ENCODE results near the gene PICK1.
"Not testable (repeated sequence)": the region's sequence is repeated elsewhere in the genome, so short reads cannot be mapped to it uniquely, and the experiment has no call there.

The PICK1 gene

GRCh38 chr22:38030311-38031133 lies 26.7 kb upstream of the PICK1 start:
- DNase-seq (ENCODE audit: extremely low read depth in 1 of 2, low read depth in 1 of 2): no peak

GRCh38 chr22:38031491-38031890 lies 25.7 kb upstream of the PICK1 start:
- DNase-seq (ENCODE audit: extremely low read depth in 1 of 2, low read depth in 1 of 2): no peak

DNA sequence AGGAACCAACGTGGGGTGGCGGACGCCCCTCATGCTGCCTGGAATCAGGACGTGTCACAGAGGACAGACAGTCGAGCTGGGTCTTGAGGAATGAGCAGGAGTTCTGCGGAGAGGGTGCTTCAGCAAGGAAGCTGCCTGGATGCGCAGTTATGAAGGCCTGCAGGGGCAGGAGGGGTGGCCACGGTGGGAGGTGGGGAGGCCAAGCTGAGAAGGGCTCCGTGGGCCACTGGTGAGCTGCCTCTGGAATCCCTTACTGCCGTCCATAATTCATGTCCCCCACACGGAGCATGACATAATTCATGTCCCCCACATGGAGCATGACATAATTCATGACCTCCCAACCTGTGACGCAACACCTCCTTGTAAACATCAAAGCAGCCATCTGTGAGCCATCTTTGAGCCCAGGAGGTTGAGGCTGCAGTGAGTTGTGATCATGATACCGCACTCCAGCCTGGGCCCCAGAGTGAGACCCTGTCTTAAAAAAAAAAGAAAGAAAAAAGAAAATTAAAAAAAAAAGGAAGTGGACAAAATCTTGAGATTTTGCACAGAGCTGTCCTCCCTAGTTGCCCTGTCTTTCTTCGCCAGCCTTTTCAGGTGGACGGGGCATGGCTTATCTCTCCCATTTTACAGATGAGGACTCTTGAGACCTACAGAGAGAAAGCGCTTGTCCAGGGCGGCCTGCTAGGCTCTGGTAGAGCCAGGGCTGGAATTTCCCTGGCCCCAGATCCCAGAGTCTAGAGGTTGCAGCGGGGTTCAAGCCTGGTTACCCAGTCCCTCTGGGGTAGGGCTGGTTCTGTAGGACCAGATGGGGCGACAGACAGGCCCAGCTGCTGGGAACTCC lies 24.3 kb upstream of the PICK1 start:
- DNase-seq (ENCODE audit: extremely low read depth in 1 of 2, low read depth in 1 of 2): no peak

DNA sequence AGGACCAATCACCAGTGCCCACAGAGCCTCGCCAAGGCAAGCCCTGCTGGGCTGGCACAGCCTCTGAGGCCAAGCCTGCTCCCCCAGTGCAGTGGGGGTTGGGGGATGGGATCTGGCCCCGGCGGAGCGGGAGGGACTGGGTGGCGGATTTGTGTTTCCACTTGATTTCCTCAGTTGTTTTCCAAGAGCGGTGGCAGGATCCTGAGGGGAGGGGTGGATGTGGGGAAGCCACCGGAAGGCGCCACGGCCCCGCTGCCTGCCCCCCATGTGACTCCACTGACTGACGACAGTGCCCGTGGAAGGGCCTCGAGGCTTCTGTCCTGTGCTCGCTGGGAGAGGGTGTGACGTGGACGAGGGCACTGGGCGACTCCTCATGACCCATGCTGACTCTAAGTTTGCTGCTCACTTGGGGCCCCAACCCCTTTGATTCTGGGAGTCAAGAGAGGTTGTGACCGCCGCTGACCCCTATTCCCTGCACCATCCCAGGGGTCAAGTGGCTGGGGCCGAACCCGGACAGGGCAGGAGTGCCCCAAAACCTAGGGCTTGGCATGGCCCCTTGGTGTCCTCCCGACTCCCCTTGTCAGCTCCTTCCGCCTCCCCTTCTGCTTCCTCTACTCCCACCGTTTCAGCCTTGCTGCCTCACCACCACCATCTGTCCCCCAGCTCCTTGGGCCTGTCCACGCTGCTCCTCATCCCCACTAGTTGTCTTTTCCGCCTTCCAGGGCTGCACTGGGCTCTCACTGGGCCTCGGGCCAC lies 23.5 kb upstream of the PICK1 start:
- DNase-seq (ENCODE audit: extremely low read depth in 1 of 2, low read depth in 1 of 2): no peak

DNA sequence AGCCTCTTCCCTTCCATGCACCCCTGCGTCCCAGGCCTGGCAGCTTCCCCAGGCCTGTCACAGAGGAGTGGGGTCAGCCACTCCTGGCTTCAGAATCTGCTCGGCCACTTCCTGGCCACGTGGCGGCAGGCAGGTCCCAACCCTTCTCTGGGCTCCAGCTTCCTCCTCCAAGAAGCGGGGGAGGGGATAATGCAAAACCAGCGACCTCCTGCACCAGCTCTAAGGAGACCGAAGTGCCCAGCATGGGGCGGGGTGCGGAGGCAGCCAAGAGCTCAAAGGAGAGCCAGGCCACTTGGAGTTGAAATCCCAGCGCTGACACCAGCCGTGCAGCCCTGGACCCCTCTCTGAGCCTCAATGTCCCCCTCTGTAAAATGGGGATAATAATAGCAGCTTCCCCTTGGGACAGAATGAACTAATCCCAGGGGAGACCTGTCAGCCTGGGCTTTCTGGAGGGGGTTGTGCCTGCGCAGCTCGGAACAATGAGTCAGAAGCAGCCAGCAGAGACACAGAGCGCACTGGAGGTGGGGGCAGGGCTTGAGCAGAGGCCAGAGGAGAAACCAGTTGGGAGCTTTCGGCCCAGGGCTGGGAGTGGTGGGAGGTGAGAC lies 22.8 kb upstream of the PICK1 start:
- no peak for DNase-seq (ENCODE audit: extremely low read depth in 1 of 2, low read depth in 1 of 2)

GRCh38 chr22:38034884-38035529 lies 22.2 kb upstream of the PICK1 start:
- no peak for DNase-seq (ENCODE audit: extremely low read depth in 1 of 2, low read depth in 1 of 2)

DNA sequence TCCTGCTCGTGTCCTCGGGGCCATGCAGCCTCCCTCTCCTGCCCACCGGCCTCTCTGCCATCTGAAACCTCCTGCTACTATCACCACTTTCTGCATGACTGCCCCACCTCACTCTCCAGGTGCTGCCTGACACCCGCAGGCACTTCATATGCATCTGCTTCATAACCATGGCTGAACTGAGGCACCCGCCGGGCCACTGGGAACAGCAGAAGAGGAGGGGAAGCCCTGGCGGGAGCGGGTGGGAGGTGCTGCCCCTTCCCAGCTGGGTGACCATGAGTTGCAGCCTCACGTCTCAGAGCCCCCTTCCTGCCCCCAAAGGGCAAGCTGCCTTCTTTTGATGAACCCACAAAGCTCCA lies 21.7 kb upstream of the PICK1 start:
- DNase-seq (ENCODE audit: extremely low read depth in 1 of 2, low read depth in 1 of 2): no peak

DNA sequence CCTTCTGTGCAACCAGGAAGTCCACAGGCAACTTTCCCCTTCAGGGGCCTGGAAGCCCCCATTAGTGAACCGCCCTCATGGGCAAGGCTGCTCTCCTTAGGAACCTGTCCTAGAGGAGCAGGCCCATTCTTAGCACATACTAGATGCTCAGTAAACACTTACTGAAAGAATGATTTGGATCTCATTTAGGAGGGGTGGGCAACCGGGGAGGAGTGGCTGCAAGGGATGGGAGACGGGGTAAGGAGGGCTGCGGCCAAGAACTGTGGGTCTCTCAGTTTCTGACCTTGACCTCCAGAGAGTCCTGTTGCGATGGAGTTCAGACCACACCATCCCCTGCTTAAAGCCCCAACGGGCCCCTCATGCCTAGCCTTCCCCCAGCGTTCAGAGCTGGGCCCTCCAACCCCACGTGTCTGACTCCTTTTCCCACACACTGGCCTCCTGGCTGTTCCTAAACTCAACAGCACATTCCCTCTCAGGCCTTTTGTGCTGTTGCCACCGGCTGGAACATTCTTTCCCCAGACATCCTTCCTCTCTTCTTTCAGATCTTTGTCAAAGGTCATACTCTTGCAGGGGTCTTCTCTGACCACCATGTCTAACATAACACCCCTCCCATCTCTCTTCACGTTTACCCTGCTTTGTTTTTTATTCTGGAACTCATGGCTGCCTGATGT lies 20.7 kb upstream of the PICK1 start:
- no peak for DNase-seq (ENCODE audit: extremely low read depth in 1 of 2, low read depth in 1 of 2)

GRCh38 chr22:38037367-38038150 lies 19.6 kb upstream of the PICK1 start:
- DNase-seq (ENCODE audit: extremely low read depth in 1 of 2, low read depth in 1 of 2): not testable (repeated sequence)

DNA sequence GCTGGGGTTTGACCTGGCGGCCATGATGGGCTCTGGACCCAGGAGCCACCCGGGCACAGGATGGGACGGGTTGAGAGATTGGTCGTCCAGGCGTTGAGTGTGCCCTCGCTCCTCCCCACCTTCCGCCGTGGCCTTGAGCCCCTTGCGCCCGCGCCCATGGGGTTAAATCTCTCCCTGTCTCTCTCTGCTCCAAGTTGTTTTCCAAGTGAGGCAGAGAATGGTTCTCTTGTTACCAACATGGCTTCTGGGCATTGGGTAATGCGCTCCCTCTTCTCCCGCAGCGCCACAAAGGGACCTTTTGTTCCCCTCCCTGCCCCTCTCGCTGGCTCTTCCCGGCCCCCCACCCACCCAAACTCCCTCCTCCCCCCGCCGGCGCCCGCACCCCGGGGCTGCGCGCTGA lies 18.8 kb upstream of the PICK1 start:
- DNase-seq (ENCODE audit: extremely low read depth in 1 of 2, low read depth in 1 of 2): no peak

DNA sequence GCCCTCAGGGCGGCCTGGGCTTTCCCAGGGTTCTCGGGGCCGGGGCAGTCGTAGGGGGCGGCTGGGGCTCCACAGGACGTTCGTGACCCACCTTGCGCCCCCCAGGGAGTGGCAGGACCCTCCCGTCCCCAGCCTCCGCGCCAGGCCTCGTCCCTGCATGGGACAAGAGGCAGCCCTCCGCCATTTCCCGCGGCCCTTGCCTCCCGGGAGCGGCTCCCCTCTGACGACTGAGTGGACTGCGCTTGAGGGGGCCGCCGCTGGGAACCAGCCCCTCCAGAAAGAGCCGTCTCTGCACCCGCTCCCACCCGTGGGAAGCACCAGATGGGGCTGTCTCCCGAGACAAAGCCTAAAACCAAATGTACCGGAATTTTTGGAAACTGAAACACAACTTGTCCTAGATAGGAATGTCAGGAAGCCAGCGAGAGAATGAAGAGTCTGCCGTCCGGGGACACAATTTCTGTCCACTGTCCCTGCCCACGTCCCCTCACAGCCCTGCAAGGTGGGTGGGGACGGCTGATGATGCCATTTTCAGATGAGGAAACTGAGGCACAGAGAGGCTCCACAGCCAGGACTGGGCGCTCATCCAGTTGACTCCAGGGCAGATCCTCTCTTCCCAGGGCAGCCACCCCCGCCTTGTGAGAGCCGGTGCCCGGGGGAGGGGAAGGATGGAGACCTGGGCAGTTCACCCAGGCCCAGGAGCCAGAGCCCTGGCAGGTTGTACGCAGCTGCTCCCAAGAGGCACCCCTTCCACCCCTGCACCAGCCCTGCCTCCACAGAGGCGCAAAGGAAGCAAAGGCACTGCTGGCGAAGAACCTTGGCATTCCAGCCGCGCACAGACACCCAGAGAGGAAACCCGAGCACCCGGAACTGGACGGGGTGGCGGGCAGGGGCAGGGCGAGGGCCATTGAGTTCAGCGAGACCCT lies 18.1 kb upstream of the PICK1 start:
- no peak for DNase-seq (ENCODE audit: extremely low read depth in 1 of 2, low read depth in 1 of 2)

DNA sequence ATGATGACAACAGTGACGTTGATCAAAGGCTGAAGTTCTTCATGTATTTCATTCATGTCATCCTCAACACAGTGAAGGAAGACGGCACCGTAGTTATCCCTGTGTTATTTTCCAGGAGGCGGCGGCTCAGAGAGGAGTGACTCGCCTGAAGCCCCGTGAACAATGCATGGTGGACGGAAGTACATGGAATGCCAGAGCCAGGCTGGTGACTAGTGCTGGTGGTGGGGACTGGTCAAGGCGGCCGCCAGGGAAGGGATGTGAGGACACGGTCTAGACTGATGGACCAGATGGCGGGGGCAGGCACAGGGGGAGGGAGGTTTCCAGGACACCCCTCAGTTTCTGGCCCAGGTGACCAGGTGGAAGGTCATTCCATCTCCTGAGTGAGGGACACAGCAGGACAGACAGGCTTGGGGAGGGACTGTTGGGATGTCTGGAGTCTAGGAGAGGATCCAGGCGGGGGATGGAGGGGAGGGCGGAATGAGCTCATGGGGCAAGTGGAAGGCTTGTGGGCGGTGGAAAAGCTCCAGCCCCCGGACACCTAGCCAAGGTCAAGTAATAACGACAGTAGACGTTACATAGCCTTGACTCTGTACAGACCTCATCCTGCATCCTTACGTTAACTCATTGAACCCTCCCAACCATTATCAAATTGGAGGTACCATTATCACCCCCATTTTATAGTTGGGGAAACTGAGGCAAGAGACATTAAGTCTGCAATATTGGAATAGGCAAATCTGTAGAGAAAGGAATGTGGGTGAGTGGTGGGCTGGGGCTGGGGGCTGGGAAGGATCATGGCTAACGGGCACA lies 16.0 kb upstream of the PICK1 start:
- no peak for DNase-seq (ENCODE audit: extremely low read depth in 1 of 2, low read depth in 1 of 2)

- no peak for DNase-seq (ENCODE audit: extremely low read depth in 1 of 2, low read depth in 1 of 2)
Measured at GRCh38 chr22:38041760-38042487, 15.3 kb upstream of the PICK1 start.

GRCh38 chr22:38042488-38042790 lies 14.8 kb upstream of the PICK1 start:
- DNase-seq (ENCODE audit: extremely low read depth in 1 of 2, low read depth in 1 of 2): no peak

GRCh38 chr22:38043151-38044039 lies 13.8 kb upstream of the PICK1 start:
- no peak for DNase-seq (ENCODE audit: extremely low read depth in 1 of 2, low read depth in 1 of 2)
